GM12873 (cell line): ENCODE measurements around the gene ARHGAP15.

Experiments
- CTCF ChIP-seq: IDR thresholded peaks from 2 replicates; pipeline ENCODE4 v1.5.1; 2012; ENCODE audit warnings: low read depth, mild to moderate bottlenecking, moderate library complexity, low read length, control low read depth; ENCODE audit not compliant: insufficient read depth; ENCODE audit errors: missing control alignments

The ARHGAP15 gene

DNA sequence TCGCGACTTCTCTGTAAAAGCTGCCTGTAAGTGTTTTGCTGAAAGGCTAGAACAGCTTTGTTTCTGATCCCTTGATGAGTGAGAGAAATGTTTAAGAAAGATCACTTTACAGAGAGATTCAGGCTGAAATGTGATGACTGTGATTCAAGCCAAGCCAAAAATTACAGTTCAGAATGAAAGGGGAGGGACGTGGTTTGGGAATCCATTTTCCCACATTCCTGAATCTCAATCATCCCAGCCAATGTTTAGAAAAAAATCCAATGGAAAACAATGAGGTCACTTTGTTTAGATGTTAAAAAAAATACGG, 416.7 kb downstream of the ARHGAP15 start:
- no peak for TF ChIP-seq CTCF

DNA sequence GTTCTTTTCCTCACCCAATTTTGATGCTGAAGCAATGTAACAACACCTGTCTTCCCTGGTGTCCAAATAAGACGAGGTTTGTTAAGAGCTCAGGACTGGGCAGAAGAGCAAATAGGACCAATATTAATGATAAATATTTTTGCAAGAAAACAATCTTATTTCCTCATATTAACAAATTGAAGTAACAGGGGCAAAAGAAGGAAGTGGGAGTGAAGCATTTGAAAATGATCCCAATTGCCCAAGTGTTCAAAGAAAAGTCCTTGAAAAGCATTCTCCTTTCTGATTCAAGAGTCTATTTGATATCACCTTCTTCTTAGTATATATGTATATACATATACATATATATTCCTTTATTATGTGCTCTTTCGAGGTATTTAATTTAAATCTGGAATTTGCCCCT, 418.8 kb downstream of the ARHGAP15 start:
- TF ChIP-seq CTCF, result no peak

DNA sequence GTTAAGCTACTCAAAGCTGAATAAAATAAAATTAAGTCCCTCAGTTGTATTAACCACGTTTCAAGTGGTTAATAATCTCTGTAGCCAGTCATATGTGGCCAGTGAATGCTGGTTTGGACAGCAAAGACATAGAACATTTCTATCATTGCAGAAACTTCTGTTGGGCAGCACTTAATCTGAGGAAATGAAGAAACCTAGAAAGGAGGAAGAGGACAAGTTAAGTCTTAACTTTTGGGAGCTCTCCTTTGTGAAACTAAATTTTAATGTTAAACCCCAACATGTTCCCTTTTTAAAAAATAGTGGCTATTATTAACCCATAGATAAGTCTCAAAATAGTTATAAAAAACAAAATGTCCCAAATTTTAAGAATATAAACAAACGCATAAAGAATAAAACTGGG, 421.3 kb downstream of the ARHGAP15 start:
- TF ChIP-seq CTCF, result no peak

- TF ChIP-seq CTCF, result no peak
Measured at GRCh38 chr2:143551971-143552650, 422.9 kb downstream of the ARHGAP15 start.

DNA sequence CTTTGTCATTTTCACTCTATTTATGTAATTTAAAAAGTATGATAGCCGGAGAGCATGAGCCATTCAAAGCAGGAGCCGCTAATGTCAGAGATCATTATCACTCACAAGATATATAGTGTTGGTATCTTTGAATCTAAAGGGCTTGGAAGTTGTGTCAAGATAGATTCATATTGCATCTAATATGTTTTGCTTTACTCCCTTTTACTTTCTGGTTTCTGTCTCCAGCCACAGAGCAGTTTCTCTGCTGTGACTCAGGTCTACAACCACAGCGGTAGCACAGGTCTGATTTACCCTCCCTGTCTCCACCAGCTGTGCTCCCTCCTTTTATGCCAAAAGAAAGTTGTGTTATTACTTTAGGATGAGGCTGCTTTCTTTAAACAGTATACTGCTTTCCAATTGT, 424.0 kb downstream of the ARHGAP15 start:
- no peak for TF ChIP-seq CTCF

DNA sequence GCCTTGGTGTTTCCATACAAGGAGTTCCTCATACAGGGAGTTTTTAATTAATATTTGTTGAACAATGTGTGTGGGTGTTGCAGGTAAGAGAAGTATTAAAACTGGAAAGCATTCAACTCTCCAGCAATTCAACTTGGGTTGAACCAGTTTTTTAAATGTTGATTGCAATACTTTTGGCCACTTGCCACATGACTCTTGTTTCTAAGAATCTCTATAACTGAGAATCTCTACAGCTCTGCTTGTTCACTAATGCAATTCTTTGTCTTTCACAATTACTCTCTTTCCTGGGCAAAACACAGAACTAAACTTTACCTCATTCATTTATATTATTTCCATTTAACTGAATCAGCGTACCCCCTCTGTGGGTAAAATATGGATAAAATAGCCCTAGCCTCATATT, 429.4 kb downstream of the ARHGAP15 start:
- no peak for TF ChIP-seq CTCF

DNA sequence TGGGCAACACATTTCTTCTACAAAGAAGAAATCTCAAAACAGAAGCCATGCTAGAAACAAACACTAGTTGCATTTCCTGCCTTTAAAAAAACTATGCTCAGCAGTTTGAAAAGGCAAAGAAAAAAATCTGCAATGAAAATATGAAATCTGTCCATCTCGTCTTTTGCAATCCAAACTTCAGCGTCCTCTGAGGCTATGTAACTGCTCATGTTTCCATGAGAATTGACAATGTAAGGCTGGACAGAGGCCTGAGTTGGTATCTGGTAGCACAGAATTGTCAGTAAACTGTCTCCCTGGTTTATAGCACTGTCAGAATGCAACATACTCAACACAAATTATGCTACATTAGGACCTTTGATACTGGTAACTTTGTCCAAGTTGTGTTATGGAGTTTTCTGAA, 429.9 kb downstream of the ARHGAP15 start:
- no peak for TF ChIP-seq CTCF

GRCh38 chr2:143560724-143561123, 431.5 kb downstream of the ARHGAP15 start:
- no peak for TF ChIP-seq CTCF
